HEK293 (cell line): Measurements from ENCODE around the gene TRAF4.

Source experiments
- FEZF1 ChIP-seq: fragments of 450-650 bp; formaldehyde crosslinking; IDR thresholded peaks from 2 replicates; pipeline ENCODE4 v1.5.1; 2016; ENCODE audit warnings: missing biosample characterization, missing genetic modification characterization
- GLIS1 ChIP-seq: fragments of 450-650 bp; formaldehyde crosslinking; IDR thresholded peaks from 2 replicates; pipeline ENCODE4 v1.5.1; 2016; ENCODE audit warnings: missing biosample characterization, missing genetic modification characterization
- KLF7 ChIP-seq: fragments of 450-650 bp; formaldehyde crosslinking; IDR thresholded peaks from 2 replicates; pipeline ENCODE4 v1.5.1; 2016; ENCODE audit warnings: missing biosample characterization, missing genetic modification characterization, borderline replicate concordance
- MZF1 ChIP-seq: fragments of 450-650 bp; formaldehyde crosslinking; IDR thresholded peaks from 2 replicates; pipeline ENCODE4 v1.5.1; 2017; ENCODE audit warnings: missing biosample characterization, missing genetic modification characterization, borderline replicate concordance
- REPIN1 ChIP-seq: fragments of 450-650 bp; formaldehyde crosslinking; IDR thresholded peaks from 2 replicates; pipeline ENCODE4 v1.5.1; 2017; ENCODE audit warnings: missing biosample characterization, missing genetic modification characterization, low read depth
- ZBTB21 ChIP-seq: fragments of 450-650 bp; formaldehyde crosslinking; IDR thresholded peaks from 2 replicates; pipeline ENCODE4 v1.5.1; 2017; ENCODE audit warnings: missing biosample characterization, missing genetic modification characterization
- ZFP41 ChIP-seq: fragments of 450-650 bp; formaldehyde crosslinking; IDR thresholded peaks from 2 replicates; pipeline ENCODE4 v1.5.1; 2016; ENCODE audit warnings: missing biosample characterization, missing genetic modification characterization, borderline replicate concordance
- ZNF138 ChIP-seq: fragments of 450-650 bp; formaldehyde crosslinking; IDR thresholded peaks from 2 replicates; pipeline ENCODE4 v1.5.1; 2016; ENCODE audit warnings: missing biosample characterization, missing genetic modification characterization, borderline replicate concordance
- ZNF140 ChIP-seq: fragments of 450-650 bp; formaldehyde crosslinking; IDR thresholded peaks from 2 replicates; pipeline ENCODE4 v1.5.1; 2016; ENCODE audit warnings: missing biosample characterization, missing genetic modification characterization
- ZNF211 ChIP-seq: fragments of 450-650 bp; formaldehyde crosslinking; IDR thresholded peaks from 2 replicates; pipeline ENCODE4 v1.5.1; 2016; ENCODE audit warnings: low read depth, missing biosample characterization, missing genetic modification characterization
- ZNF302 ChIP-seq: fragments of 450-650 bp; formaldehyde crosslinking; IDR thresholded peaks from 2 replicates; pipeline ENCODE4 v1.5.1; 2016; ENCODE audit warnings: missing biosample characterization, missing genetic modification characterization, low read depth
- ZNF350 ChIP-seq: fragments of 450-650 bp; formaldehyde crosslinking; IDR thresholded peaks from 2 replicates; pipeline ENCODE4 v1.5.0; 2017; ENCODE audit warnings: missing biosample characterization, mild to moderate bottlenecking, missing genetic modification characterization
- ZNF366 ChIP-seq: fragments of 450-650 bp; formaldehyde crosslinking; conservative IDR thresholded peaks from 2 replicates; pipeline ENCODE4 v1.5.1; 2016; ENCODE audit warnings: missing biosample characterization, missing genetic modification characterization
- ZNF580 ChIP-seq: fragments of 450-650 bp; formaldehyde crosslinking; IDR thresholded peaks from 2 replicates; pipeline ENCODE4 v1.5.1; 2016; ENCODE audit warnings: missing biosample characterization, missing genetic modification characterization
- ZNF585B ChIP-seq: fragments of 450-650 bp; formaldehyde crosslinking; IDR thresholded peaks from 2 replicates; pipeline ENCODE4 v1.5.1; 2016; ENCODE audit warnings: missing biosample characterization, missing genetic modification characterization
- ZNF596 ChIP-seq: fragments of 450-650 bp; IDR thresholded peaks from 2 replicates; pipeline ENCODE4 v1.5.0; 2018; ENCODE audit warnings: missing biosample characterization, mild to moderate bottlenecking, missing genetic modification characterization, moderate library complexity
- ZNF600 ChIP-seq: fragments of 450-650 bp; formaldehyde crosslinking; IDR thresholded peaks from 2 replicates; pipeline ENCODE4 v1.5.1; 2016; ENCODE audit warnings: missing biosample characterization, missing genetic modification characterization
- ZNF629 ChIP-seq: fragments of 450-650 bp; formaldehyde crosslinking; IDR thresholded peaks from 2 replicates; pipeline ENCODE4 v1.5.1; 2017; ENCODE audit warnings: missing biosample characterization, missing genetic modification characterization
- ZNF677 ChIP-seq: fragments of 450-650 bp; IDR thresholded peaks from 2 replicates; pipeline ENCODE4 v1.5.0; 2018; ENCODE audit warnings: missing biosample characterization, mild to moderate bottlenecking, missing genetic modification characterization, moderate library complexity
- ZNF704 ChIP-seq: fragments of 450-650 bp; formaldehyde crosslinking; IDR thresholded peaks from 2 replicates; pipeline ENCODE4 v1.5.1; 2016; ENCODE audit warnings: missing biosample characterization, missing genetic modification characterization

TRAF4 gene

GRCh38 chr17:28796062-28796461, 52.3 kb downstream of the TRAF4 start (continued):
- TF ChIP-seq ZBTB21 (tag by site-specific recombination), result no peak
- no peak for TF ChIP-seq ZNF138
- no peak for TF ChIP-seq ZNF596 (tag by site-specific recombination)
- no peak for TF ChIP-seq MZF1 (tag by site-specific recombination)
- TF ChIP-seq REPIN1 (tag by site-specific recombination), result no peak
- TF ChIP-seq KLF7, result no peak
- no peak for TF ChIP-seq GLIS1
- no peak for TF ChIP-seq ZNF704 (tag by site-specific recombination)
- no peak for TF ChIP-seq ZNF302 (tag by site-specific recombination)
- TF ChIP-seq ZNF350 (tag by site-specific recombination), result no peak
- no peak for TF ChIP-seq ZNF580 (tag by site-specific recombination)
- no peak for TF ChIP-seq ZNF140 (tag by site-specific recombination)
- TF ChIP-seq ZNF366, result peak; percentile 77
- TF ChIP-seq ZFP41 (tag by site-specific recombination), result no peak
- TF ChIP-seq ZNF677, result no peak
- no peak for TF ChIP-seq ZNF585B
- peak; percentile 71 for TF ChIP-seq FEZF1
- TF ChIP-seq ZNF629 (tag by site-specific recombination), result no peak
- no peak for TF ChIP-seq ZNF600 (tag by site-specific recombination)
- TF ChIP-seq ZNF211, result no peak
